IMR-90 (cell line): Measurements from ENCODE around the gene CRYBA4. TPM values are rescaled to one million over a fixed set of nuclear protein-coding genes. Genes with fewer than 3 reads are reported as not detected.

Experiments
- ATAC-seq: fragments of 200-7000 bp; cut with Tn5 transposase; 2 replicates; pipeline ENCODE4 v1.9.1; 2020; ENCODE audit warnings: low read depth, mild to moderate bottlenecking, moderate library complexity
- BruUV-seq: library from RNA; stranded (reverse); fragments of 400-500 nt; replicated peaks from 2 replicates; lab custom pipeline; 2021; lab: Mats Ljungman, UMichigan
- CTCF ChIA-PET: fragments of 300-600 bp; formaldehyde crosslinking; extraction: SDS; loops from one replicate; lab custom pipeline; 2021; ENCODE audit warnings: antibody characterized with exemption; lab: Yijun Ruan, JAX
- POLR2A ChIA-PET: fragments of 300-600 bp; sonication (Branson Sonifier 250); formaldehyde crosslinking; loops from one replicate; lab custom pipeline; 2022; ENCODE audit warnings: antibody characterized with exemption; ENCODE audit not compliant: unreplicated experiment; lab: Charles Lee
- DNase-seq: peaks from one replicate; pipeline ENCODE4 v3.0.0; 2013
- H2AFZ ChIP-seq: replicated peaks from 2 replicates; pipeline ENCODE3; 2013; ENCODE audit warnings: low read length, mild to moderate bottlenecking; ENCODE audit not compliant: poor library complexity
- H2AK5ac ChIP-seq: 2 replicates; pipeline ENCODE4 v1.6.1; 2013; ENCODE audit warnings: low read depth, low read length, inconsistent platforms
- H2AK9ac ChIP-seq: replicated peaks from 2 replicates; pipeline ENCODE3; 2013; ENCODE audit warnings: mild to moderate bottlenecking, low read depth, low read length, moderate library complexity; ENCODE audit not compliant: poor library complexity
- H2BK120ac ChIP-seq: 2 replicates; pipeline ENCODE4 v1.6.1; 2013; ENCODE audit warnings: low read depth, low read length, inconsistent platforms
- H2BK15ac ChIP-seq: 3 replicates; pipeline ENCODE4 v1.6.1; 2013; ENCODE audit warnings: low read depth, low read length, inconsistent platforms
- H2BK20ac ChIP-seq: 2 replicates; pipeline ENCODE4 v1.6.1; 2013; ENCODE audit warnings: low read depth, mild to moderate bottlenecking, inconsistent platforms, low read length, moderate library complexity
- H2BK5ac ChIP-seq: 2 replicates; pipeline ENCODE4 v1.6.1; 2013; ENCODE audit warnings: mild to moderate bottlenecking, low read depth, low read length, inconsistent platforms; ENCODE audit not compliant: poor library complexity, severe bottlenecking
- H3K14ac ChIP-seq: replicated peaks from 2 replicates; pipeline ENCODE4 v1.6.1; 2013; ENCODE audit warnings: low read depth, low read length, inconsistent platforms
- H3K18ac ChIP-seq: 2 replicates; pipeline ENCODE4 v1.6.1; 2013; ENCODE audit warnings: low read depth, low read length, control low read depth
- H3K23ac ChIP-seq: 2 replicates; pipeline ENCODE4 v1.6.1; 2013; ENCODE audit warnings: low read depth, low read length, inconsistent platforms
- H3K27ac ChIP-seq: 2 replicates; pipeline ENCODE4 v1.5.1; 2013; ENCODE audit warnings: mild to moderate bottlenecking, control low read depth, low read length; ENCODE audit not compliant: insufficient read depth
- H3K27me3 ChIP-seq: 2 replicates; pipeline ENCODE4 v1.6.1; 2013; ENCODE audit warnings: low read length; ENCODE audit not compliant: control insufficient read depth, insufficient read depth
- H3K36me3 ChIP-seq: 2 replicates; pipeline ENCODE4 v1.6.1; 2013; ENCODE audit warnings: low read length, mixed read lengths; ENCODE audit not compliant: control insufficient read depth, insufficient read depth
- H3K4ac ChIP-seq: 2 replicates; pipeline ENCODE4 v1.6.1; 2013; ENCODE audit warnings: low read depth, low read length, inconsistent platforms
- H3K4me1 ChIP-seq: 2 replicates; pipeline ENCODE4 v1.6.1; 2013; ENCODE audit warnings: low read length, mixed read lengths; ENCODE audit not compliant: control insufficient read depth, insufficient read depth
- H3K4me2 ChIP-seq: 2 replicates; pipeline ENCODE4 v1.6.1; 2013; ENCODE audit warnings: low read depth, mild to moderate bottlenecking, control low read depth, low read length, moderate library complexity
- H3K4me3 ChIP-seq: 2 replicates; pipeline ENCODE4 v1.5.1; 2013; ENCODE audit warnings: low read depth, mild to moderate bottlenecking, control low read depth, low read length, moderate library complexity; ENCODE audit not compliant: insufficient read depth
- H3K56ac ChIP-seq: 2 replicates; pipeline ENCODE4 v1.6.1; 2013; ENCODE audit warnings: low read length, inconsistent platforms; ENCODE audit not compliant: insufficient read depth; ENCODE audit errors: extremely low read depth
- H3K79me1 ChIP-seq, 2 experiments: 2 replicates each; pipeline ENCODE4 v1.6.1; 2013; ENCODE audit warnings: low read length in 2 of 2, inconsistent platforms in 1 of 2, low read depth in 1 of 2
- H3K9ac ChIP-seq: 2 replicates; pipeline ENCODE4 v1.6.1; 2013; ENCODE audit warnings: low read depth, low read length, control low read depth
- H3K9me1 ChIP-seq: 2 replicates; pipeline ENCODE4 v1.6.1; 2013; ENCODE audit warnings: low read length, inconsistent platforms; ENCODE audit not compliant: insufficient read depth
- H3K9me3 ChIP-seq: 2 replicates; pipeline ENCODE4 v1.6.1; 2013; ENCODE audit warnings: low read length; ENCODE audit not compliant: control insufficient read depth, insufficient read depth
- H4K20me1 ChIP-seq: 2 replicates; pipeline ENCODE4 v1.6.1; 2013; ENCODE audit warnings: low read length, inconsistent platforms; ENCODE audit not compliant: insufficient read depth
- H4K5ac ChIP-seq: 2 replicates; pipeline ENCODE4 v1.6.1; 2013; ENCODE audit warnings: mild to moderate bottlenecking, low read depth, low read length, control low read depth
- H4K8ac ChIP-seq, 2 experiments: 2 replicates each; pipeline ENCODE4 v1.6.1; 2013; ENCODE audit warnings: low read depth in 2 of 2, low read length in 2 of 2, control low read depth in 1 of 2, inconsistent platforms in 1 of 2
- H4K91ac ChIP-seq: 2 replicates; pipeline ENCODE4 v1.6.1; 2013; ENCODE audit warnings: low read depth, low read length, inconsistent platforms; ENCODE audit not compliant: insufficient read depth
- BHLHE40 ChIP-seq: fragments of 150-350 bp; IDR thresholded peaks from 2 replicates; pipeline ENCODE4 v1.6.1; 2016; ENCODE audit warnings: mild to moderate bottlenecking, low read depth, low read length
- CEBPB ChIP-seq: IDR thresholded peaks from 2 replicates; pipeline ENCODE4 v1.6.1; 2012; ENCODE audit warnings: low read depth, low read length, improper control_type of control experiment
- CHD1 ChIP-seq: IDR thresholded peaks from 2 replicates; pipeline ENCODE4 v1.6.1; 2012; ENCODE audit warnings: low read depth, low read length, improper control_type of control experiment
- FOS ChIP-seq: fragments of 150-350 bp; IDR thresholded peaks from 2 replicates; pipeline ENCODE4 v1.6.1; 2016; ENCODE audit warnings: low read depth, low read length
- NFE2L2 ChIP-seq: fragments of 150-350 bp; IDR thresholded peaks from 2 replicates; pipeline ENCODE4 v1.6.1; 2016; ENCODE audit warnings: low read depth, mild to moderate bottlenecking, low read length
- RCOR1 ChIP-seq: IDR thresholded peaks from 2 replicates; pipeline ENCODE4 v1.6.1; 2012; ENCODE audit warnings: mild to moderate bottlenecking, low read length, improper control_type of control experiment; ENCODE audit not compliant: insufficient replicate concordance
- RFX5 ChIP-seq: IDR thresholded peaks from 2 replicates; pipeline ENCODE4 v1.8.0; 2012; ENCODE audit warnings: low read depth, mild to moderate bottlenecking, low read length, moderate library complexity
- WGBS, 2 experiments: methylation state at CpG; one replicate each; pipeline versions ENCODE4 v1.1.5 to v1.1.7; 2013; ENCODE audit warnings: missing lambda C conversion rate in 2 of 2; ENCODE audit not compliant: insufficient read length in 1 of 2; ENCODE audit errors: extremely low coverage in 2 of 2; 5-methylcytosine and 5-hydroxymethylcytosine counted together
- dilution Hi-C: fragments of 300-500 bp; cut with HindIII; formaldehyde crosslinking; loops from one replicate; pipeline ENCODE4 v1.14.3; 2018; ENCODE audit warnings: low sequenced_read_pairs; ENCODE audit not compliant: unreplicated experiment
- in situ Hi-C: fragments of 300-500 bp; cut with MboI; formaldehyde crosslinking; loops from 3 replicates; pipeline ENCODE4 v1.14.3; 2019; ENCODE audit warnings: low sequenced_read_pairs, inconsistent platforms, mixed read lengths
- intact Hi-C: fragments of 100-400 bp; cut with micrococcal nuclease; formaldehyde crosslinking; loops from 2 replicates; pipeline ENCODE4 v1.10.0; 2022
- polyA plus RNA-seq, 3 experiments: library from polyadenylated mRNA; depleted of rRNA; stranded (reverse); fragments of >200 nt; gene quantifications; 2 replicates each; pipeline ENCODE4 v1.2.3, GENCODE V29; 2012; ENCODE audit warnings: low replicate concordance in 1 of 3
- total RNA-seq: library from RNA; depleted of rRNA; stranded (reverse); fragments of >200 nt; gene quantifications from 2 replicates; pipeline ENCODE4 v1.2.3, GENCODE V29; 2012

The CRYBA4 gene
- total and polyA plus RNA-seq, 2 of the 4 experiments (the other 2 are of a cell fraction), result not detected

GRCh38 chr22:26671317-26672059 lies 49.7 kb downstream of the CRYBA4 start:
- H3K4me3 ChIP-seq, result no peak overlapping the region
- H3K14ac ChIP-seq, result no peak overlapping the region
- no peak overlapping the region for H3K23ac ChIP-seq
- POLR2A ChIA-PET, result no interaction called here
- H3K9ac ChIP-seq, result no peak overlapping the region
- H2BK120ac ChIP-seq, result peak overlapping the region; percentile 87; the same call in 1 of the 2 replicates
- no peaks in the 10 kb centered on the region for H3K27me3 ChIP-seq
- no peaks in the 10 kb centered on the region for H3K36me3 ChIP-seq
- H2AFZ ChIP-seq, result peak overlapping the region; percentile 93
- in situ Hi-C loops (no loop called here), intact Hi-C loops (loop anchor here (10.0 kb wide), 3 partner anchors 223 to 443 kb away; no protein-coding TSS in a partner anchor), dilution Hi-C loops (no loop called here)
- peak overlapping the region; percentile 95 for H3K4ac ChIP-seq
- H2BK5ac ChIP-seq, result no peak overlapping the region
- BruUV-seq, result no TSS peak
- H3K9me1 ChIP-seq, result peaks cover 23% of the 10 kb centered on the region
- peak overlapping the region; percentile 55 for H2BK20ac ChIP-seq
- peak overlapping the region; percentile 94; the same call in 1 of the 2 replicates for H2AK5ac ChIP-seq
- no peaks in the 10 kb centered on the region for H3K9me3 ChIP-seq
- CTCF ChIA-PET, result no interaction called here
- peak overlapping the region; percentile 92; the same call in 1 of the 2 replicates for H3K27ac ChIP-seq
- H4K20me1 ChIP-seq, result 0 out of 2 replicates have a peak, but pooled peaks cover 3% of the 10 kb centered on the region
- no CpG with 5 or more reads among the region's 15 CpGs for WGBS, 2 experiments
- no peak overlapping the region for H3K18ac ChIP-seq
- no peak for DNase-seq
- H3K4me2 ChIP-seq, result no peak overlapping the region
- H2BK15ac ChIP-seq, result peak overlapping the region; percentile 55; the same call in 1 of the 3 replicates
- peaks cover 10% of the 10 kb centered on the region for H3K4me1 ChIP-seq
- H2AK9ac ChIP-seq, result peak overlapping the region; percentile 97
- no peak for ATAC-seq
- peak overlapping the region; percentile 97 for H4K5ac ChIP-seq
- TF ChIP-seq NFE2L2 (no peak), RCOR1 (no peak), CEBPB (no peak), CHD1 (no peak), RFX5 (no peak), BHLHE40 (no peak), FOS (no peak)
- H4K8ac ChIP-seq, result peak overlapping the region; percentile 72 to 98
- H3K56ac ChIP-seq, result no peak overlapping the region
- H3K79me1 ChIP-seq, result peaks cover 24 to 33% of the 10 kb centered on the region in 2 experiments
- peak overlapping the region; percentile 97 for H4K91ac ChIP-seq
